Left ventricle myocardium inferior (tissue), 1 donor: ENCODE data around the gene BMP6. TPM values are rescaled to one million over a fixed set of nuclear protein-coding genes. Genes with fewer than 3 reads are reported as not detected.

Source experiments
- DNase-seq: peaks from one replicate; pipeline ENCODE4 v3.0.0-alpha.2; 2020
- H3K27ac ChIP-seq: fragments of 200-600 bp; replicated peaks from 2 replicates; pipeline ENCODE4 v1.8.0; 2021
- H3K27me3 ChIP-seq: fragments of 200-600 bp; 2 replicates; pipeline ENCODE4 v1.8.0; 2021; ENCODE audit warnings: low read depth
- H3K36me3 ChIP-seq: fragments of 200-600 bp; 2 replicates; pipeline ENCODE4 v1.8.0; 2021
- H3K4me1 ChIP-seq: fragments of 200-600 bp; 2 replicates; pipeline ENCODE4 v1.8.0; 2021
- H3K4me3 ChIP-seq: fragments of 200-600 bp; 2 replicates; pipeline ENCODE4 v1.8.0; 2021; ENCODE audit warnings: mild to moderate bottlenecking, moderate library complexity
- H3K9me3 ChIP-seq: fragments of 200-600 bp; replicated peaks from 2 replicates; pipeline ENCODE4 v1.8.0; 2021
- intact Hi-C: fragments of 100-400 bp; cut with micrococcal nuclease; formaldehyde crosslinking; loops from one replicate; pipeline ENCODE4 v1.11.0; 2022
- total RNA-seq: library from RNA; stranded (reverse); fragmentation: NEBNext Ultra II Directional; extraction: Animal tissue kit (Norgen Biotek cat#: 25700); gene quantifications from one replicate; pipeline ENCODE4 v1.2.1, GENCODE V29; 2021
- TF ChIP-seq, protein P1 (sequence below): fragments of 200-600 bp; IDR thresholded peaks from 2 replicates; pipeline ENCODE4 v1.8.0; 2021; ENCODE audit warnings: antibody characterized with exemption, mild to moderate bottlenecking, borderline replicate concordance
- donor health status: DM: no; HTN: yes; CAD: no; lungs with severe emphysema.

Gene BMP6
- total RNA-seq, 1 donor from 2014 or later = 5.2 TPM

DNA sequence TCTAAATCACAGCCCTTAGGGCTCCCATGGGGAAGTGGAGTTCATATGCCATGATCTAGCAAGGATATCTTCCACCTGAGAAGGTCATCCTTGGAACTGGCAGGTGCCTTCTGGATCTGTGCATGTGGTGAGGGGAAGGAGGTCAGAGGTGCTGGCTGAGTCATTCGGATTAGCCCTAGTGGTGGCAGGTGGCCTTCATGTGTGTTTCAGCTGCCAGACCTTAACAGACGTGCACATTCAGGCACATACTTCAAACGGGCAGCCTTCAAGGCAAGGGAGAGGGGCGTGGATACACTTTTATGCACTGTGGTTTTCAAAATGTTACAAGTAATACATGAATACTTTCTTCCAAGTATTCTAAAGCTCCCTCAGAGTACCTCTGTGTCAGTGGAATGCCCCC is 51.2 kb downstream of the BMP6 start:
- intact Hi-C loops = no loop called here
- TF ChIP-seq, protein P1, sequence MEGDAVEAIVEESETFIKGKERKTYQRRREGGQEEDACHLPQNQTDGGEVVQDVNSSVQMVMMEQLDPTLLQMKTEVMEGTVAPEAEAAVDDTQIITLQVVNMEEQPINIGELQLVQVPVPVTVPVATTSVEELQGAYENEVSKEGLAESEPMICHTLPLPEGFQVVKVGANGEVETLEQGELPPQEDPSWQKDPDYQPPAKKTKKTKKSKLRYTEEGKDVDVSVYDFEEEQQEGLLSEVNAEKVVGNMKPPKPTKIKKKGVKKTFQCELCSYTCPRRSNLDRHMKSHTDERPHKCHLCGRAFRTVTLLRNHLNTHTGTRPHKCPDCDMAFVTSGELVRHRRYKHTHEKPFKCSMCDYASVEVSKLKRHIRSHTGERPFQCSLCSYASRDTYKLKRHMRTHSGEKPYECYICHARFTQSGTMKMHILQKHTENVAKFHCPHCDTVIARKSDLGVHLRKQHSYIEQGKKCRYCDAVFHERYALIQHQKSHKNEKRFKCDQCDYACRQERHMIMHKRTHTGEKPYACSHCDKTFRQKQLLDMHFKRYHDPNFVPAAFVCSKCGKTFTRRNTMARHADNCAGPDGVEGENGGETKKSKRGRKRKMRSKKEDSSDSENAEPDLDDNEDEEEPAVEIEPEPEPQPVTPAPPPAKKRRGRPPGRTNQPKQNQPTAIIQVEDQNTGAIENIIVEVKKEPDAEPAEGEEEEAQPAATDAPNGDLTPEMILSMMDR = no peak
- H3K9me3 ChIP-seq = no peaks in the 10 kb centered on the region
- H3K36me3 ChIP-seq = no peaks in the 10 kb centered on the region
- no peaks in the 10 kb centered on the region for H3K4me1 ChIP-seq
- no peak overlapping the region for H3K4me3 ChIP-seq
- H3K27ac ChIP-seq = no peak overlapping the region
- DNase-seq = no peak
- H3K27me3 ChIP-seq = peaks cover 49% of the 10 kb centered on the region

DNA sequence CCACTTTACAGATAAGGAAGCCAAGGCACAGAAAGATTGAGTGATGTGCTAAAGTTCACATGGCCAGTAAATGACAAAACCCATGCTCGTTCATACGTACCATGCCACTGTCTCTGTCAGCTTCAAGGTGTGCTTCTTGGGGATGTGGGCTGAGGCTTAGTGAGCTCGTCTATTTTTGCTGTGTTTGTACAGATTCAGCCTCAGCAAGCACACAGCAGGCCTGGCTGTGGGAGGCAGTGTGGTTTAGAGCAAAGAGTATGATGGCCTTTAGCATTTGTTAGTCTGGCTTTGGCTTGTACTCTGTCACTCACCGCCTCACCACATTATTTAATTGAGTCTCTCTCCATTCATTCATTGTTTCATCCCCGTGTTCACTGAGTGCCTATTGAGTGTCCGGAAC is 55.3 kb downstream of the BMP6 start:
- H3K27me3 ChIP-seq = peaks cover 17% of the 10 kb centered on the region
- peaks cover 6% of the 10 kb centered on the region for H3K4me1 ChIP-seq
- TF ChIP-seq, protein P1 = no peak
- no peaks in the 10 kb centered on the region for H3K36me3 ChIP-seq
- no peak overlapping the region for H3K27ac ChIP-seq
- no peaks in the 10 kb centered on the region for H3K9me3 ChIP-seq
- intact Hi-C loops = no loop called here
- no peak overlapping the region for H3K4me3 ChIP-seq
- no peak for DNase-seq

DNA sequence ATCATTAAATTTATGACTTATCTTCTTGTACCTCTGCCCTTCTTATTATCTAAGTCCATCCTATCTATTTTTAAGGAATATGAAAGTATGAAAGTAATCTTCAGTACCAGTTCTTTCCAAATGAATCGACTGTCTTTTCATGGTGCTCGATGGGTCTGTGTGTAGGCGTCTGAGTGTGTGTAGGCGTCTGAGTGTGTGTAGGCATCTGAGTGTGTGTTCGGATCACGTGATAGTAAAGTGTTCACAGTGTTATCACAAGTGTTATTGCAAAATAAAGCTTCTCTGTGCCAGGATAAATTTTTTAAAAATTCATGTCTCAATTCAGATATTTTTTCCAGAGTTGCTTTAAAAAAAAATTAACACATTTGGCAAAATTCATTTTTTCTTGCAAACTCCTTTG is 58.3 kb downstream of the BMP6 start:
- H3K27me3 ChIP-seq = no peaks in the 10 kb centered on the region
- no peak for DNase-seq
- intact Hi-C loops = no loop called here
- no peaks in the 10 kb centered on the region for H3K9me3 ChIP-seq
- H3K27ac ChIP-seq = peak overlapping the region; percentile 70
- no peaks in the 10 kb centered on the region for H3K36me3 ChIP-seq
- H3K4me3 ChIP-seq = no peak overlapping the region
- peaks cover 15% of the 10 kb centered on the region for H3K4me1 ChIP-seq
- TF ChIP-seq, protein P1 = no peak

- Histone ChIP-seq H3K27ac (peak overlapping the region; percentile 70), H3K9me3 (no peaks in the 10 kb centered on the region), H3K27me3 (no peaks in the 10 kb centered on the region), H3K4me1 (peaks cover 15% of the 10 kb centered on the region), H3K36me3 (no peaks in the 10 kb centered on the region), H3K4me3 (no peak overlapping the region)
- TF ChIP-seq, protein P1 = no peak
- intact Hi-C loops = no loop called here
- no peak for DNase-seq
Observed at GRCh38 chr6:7784706-7785105, 58.8 kb downstream of the BMP6 start.

GRCh38 chr6:7785243-7786035 is 59.5 kb downstream of the BMP6 start:
- Histone ChIP-seq H3K9me3 (no peaks in the 10 kb centered on the region), H3K36me3 (no peaks in the 10 kb centered on the region), H3K4me1 (peaks cover 15% of the 10 kb centered on the region), H3K27ac (peak overlapping the region; percentile 70), H3K4me3 (no peak overlapping the region), H3K27me3 (no peaks in the 10 kb centered on the region)
- intact Hi-C loops = no loop called here
- DNase-seq = no peak
- TF ChIP-seq, protein P1 = no peak
